Sigmoid colon (tissue), 4 donors: Measurements from ENCODE around the gene FHOD3.

Source experiments
- EP300 ChIP-seq, 4 donors: sonication (generic); formaldehyde crosslinking; IDR thresholded peaks; one replicate each; pipeline ENCODE4 v1.6.1; 2017; ENCODE audit warnings: antibody characterized with exemption in 4 of 4
- POLR2A ChIP-seq, 2 donors: fragments of 450-650 bp; IDR thresholded peaks; one replicate each; pipeline ENCODE4 v1.6.1; 2016; ENCODE audit warnings: antibody characterized with exemption in 2 of 2, mild to moderate bottlenecking in 2 of 2, moderate library complexity in 2 of 2
- POLR2AphosphoS5 ChIP-seq, 4 donors: sonication (generic); formaldehyde crosslinking; IDR thresholded peaks; one replicate each; pipeline ENCODE4 v1.6.1; 2017; ENCODE audit warnings: antibody characterized with exemption in 4 of 4
- TF ChIP-seq, protein P1 (sequence below), 4 experiments: fragments of 450-650 bp in 3 of 4; fragments of 200-600 bp in 1 of 4; IDR thresholded peaks; one replicate each; pipeline ENCODE4 v1.5.1; 2016 to 2019; ENCODE audit warnings: antibody characterized with exemption in 4 of 4, mild to moderate bottlenecking in 3 of 4, moderate library complexity in 2 of 4

GRCh38 chr18:36459786-36460185 lies 162.3 kb downstream of the FHOD3 start:
- no peak for TF ChIP-seq POLR2A (IDR thresholded peaks at IDR 0.05)
- TF ChIP-seq, protein P1, sequence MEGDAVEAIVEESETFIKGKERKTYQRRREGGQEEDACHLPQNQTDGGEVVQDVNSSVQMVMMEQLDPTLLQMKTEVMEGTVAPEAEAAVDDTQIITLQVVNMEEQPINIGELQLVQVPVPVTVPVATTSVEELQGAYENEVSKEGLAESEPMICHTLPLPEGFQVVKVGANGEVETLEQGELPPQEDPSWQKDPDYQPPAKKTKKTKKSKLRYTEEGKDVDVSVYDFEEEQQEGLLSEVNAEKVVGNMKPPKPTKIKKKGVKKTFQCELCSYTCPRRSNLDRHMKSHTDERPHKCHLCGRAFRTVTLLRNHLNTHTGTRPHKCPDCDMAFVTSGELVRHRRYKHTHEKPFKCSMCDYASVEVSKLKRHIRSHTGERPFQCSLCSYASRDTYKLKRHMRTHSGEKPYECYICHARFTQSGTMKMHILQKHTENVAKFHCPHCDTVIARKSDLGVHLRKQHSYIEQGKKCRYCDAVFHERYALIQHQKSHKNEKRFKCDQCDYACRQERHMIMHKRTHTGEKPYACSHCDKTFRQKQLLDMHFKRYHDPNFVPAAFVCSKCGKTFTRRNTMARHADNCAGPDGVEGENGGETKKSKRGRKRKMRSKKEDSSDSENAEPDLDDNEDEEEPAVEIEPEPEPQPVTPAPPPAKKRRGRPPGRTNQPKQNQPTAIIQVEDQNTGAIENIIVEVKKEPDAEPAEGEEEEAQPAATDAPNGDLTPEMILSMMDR (IDR thresholded peaks at IDR 0.05): no peak
- TF ChIP-seq EP300 (IDR thresholded peaks at IDR 0.05): no peak
- TF ChIP-seq POLR2AphosphoS5 (IDR thresholded peaks at IDR 0.05): no peak
